ENCODE results near the gene CENPM.

- TF ChIP-seq ZKSCAN8 (CRISPR knock-in tag; IDR thresholded peaks at IDR 0.05): no peak
- TF ChIP-seq SMARCB1 (IDR thresholded peaks at IDR 0.05; ENCODE audit: insufficient read length, low read depth): no peak
- TF ChIP-seq ZBTB17 (CRISPR knock-in tag; IDR thresholded peaks at IDR 0.05): no peak
These were observed 5.9 kb downstream of the CENPM start for GRCh38 chr22:41940832-41941765.

All from K562 (cell line).